ENCODE data around the gene COLEC12.

The COLEC12 gene

DNA sequence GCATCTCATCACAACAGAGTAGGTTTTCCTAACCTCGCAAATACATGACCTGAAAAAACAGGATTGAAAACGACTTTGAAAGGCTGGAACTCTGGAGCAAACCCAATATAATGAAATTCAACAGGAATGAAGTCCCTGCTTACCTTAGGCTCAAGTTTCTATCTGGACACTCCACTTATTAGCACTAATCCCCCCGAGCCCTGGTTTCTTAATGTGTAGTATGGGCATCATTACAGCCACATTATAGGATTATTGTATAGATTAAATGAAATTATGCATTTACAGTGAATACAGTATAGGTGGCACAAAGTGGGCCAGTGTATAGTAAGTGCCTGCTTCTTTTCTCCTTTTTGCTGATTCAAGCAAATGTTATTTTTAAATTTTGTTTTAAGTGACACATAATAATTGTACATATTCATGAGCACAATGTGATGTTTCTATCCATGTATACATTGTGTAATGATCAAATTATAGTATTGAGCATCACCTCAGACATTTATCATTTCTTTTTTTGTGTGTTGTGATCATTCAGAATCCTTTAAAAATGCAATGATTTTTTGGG lies 118.0 kb downstream of the COLEC12 start:
- no peak for DNase-seq

DNA sequence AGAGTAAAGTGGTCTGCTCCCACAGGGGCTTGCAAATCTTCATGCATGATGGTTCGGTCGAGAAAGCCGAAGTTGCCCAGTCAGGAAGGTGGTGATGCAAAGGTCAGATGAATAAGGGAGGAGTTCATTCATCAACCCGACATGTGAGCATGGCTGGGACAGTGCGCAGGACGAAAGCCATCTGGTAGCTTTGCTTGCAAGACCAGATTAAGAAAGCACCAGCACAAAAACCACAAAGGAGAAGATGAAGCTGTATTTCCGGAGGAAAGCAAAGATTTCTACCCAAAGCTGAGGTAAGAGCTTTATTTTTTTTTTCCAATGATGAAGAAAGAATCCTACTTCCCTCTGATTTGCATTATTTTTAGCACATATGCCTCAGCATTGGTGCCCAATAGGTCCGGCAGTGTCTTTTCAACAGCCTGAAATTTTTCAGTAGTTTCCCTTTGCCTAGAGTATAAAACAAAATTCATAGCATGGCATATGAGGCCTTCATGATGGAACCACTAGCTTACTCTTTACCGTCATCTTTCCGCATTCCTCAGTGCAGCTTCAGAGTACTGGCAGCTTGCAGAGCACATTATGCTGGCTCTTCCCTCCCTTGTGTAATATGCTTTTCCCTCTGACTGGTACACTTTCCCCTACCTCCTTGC lies 120.7 kb downstream of the COLEC12 start:
- no peak for DNase-seq

DNA sequence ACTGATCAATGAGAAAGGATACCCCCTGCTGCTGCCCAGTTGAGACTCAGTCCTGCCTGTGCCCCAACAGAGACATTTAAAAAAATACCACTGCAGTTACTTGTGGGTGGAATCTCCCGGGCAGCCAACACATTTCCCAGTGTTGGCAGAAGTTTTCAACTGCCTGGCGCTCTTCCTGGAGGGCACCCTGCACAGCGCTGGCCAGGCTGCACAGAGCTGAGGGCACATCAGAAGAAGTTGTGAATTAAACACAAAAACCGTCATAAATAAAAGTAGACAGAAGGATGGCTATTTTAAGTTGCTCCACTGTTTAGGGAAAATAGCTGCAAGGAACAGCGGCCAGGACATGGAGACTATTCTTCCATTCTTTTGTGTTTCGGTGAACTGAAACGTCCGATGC lies 122.4 kb downstream of the COLEC12 start:
- no peak for DNase-seq

DNA sequence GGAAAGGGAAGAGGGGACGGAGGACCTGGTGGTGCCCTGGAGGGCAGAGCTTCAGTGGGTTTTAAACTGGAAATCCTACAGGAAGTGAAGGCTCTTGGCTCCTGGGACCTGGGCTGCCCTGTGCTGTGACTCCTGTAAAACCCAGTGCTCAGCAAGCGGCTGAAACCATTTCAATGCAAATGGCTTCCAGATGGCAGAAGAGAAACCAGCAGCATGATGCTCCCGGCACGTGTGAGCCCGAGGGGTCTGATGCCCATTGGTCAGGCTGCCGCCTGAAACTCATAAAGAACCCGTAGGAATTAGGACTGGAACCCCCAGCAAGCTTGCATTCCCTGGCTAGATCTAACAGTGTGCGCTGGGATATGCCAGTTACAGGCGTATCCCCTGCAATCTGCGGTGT lies 123.4 kb downstream of the COLEC12 start:
- DNase-seq = no peak

DNA sequence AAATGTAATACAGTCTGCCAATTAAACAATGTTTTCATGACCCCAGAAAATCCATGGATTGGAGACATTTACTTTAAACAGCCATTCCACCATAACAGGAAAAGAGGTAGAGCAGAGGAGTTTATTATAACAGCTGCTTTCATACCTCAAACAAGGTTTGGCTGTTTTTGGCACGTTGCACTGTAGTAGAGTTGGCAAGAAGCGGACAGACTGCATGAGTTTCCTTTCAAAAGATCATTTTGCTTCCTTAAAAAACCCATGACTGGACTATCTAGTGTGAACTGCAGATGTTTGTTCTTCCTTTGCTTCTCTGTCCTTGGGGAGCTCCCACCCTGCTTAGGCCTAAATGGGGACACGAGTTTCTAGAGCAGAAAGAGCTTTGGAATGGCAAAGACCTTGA lies 124.2 kb downstream of the COLEC12 start:
- DNase-seq = no peak

DNA sequence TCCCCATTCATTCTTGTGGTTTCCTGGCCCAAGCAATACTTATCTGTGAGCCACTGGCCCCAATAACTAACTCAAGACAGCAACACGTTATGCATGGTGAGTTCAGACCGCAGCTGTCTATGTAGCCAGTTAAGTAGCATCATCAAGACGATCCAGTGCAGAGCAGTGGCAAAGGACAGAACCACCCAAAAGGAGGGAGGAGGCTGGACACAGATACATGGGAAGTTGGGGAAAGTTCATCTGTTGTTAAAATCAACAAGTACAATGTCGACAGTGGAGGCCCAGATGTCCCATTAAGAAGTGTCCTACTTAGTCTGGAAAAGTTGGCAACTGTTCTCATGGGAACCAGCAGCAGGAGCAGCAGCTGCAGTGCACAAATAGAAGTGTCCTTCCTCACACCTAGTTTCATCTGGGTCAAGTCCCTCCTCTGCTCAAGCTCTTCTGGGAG lies 125.8 kb downstream of the COLEC12 start:
- DNase-seq = no peak

DNA sequence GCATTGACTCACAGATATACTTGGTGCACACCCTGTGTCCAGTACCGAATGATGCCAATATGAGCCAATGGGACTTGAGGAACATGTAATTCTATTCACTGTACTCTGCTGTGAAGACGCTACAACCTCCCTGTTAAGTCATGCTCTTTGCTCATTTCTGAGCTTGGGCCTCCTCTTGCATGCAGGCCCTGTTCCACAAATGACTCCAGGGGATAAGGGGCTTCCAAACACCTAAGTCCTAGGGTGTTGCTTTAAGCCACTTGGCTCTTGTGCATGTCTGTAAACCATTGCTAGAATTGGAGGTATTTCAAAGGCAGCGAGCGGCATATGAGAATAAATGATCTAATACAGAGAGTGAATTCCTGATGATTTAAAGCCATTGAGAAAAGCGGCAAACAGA lies 126.7 kb downstream of the COLEC12 start:
- DNase-seq = no peak

DNA sequence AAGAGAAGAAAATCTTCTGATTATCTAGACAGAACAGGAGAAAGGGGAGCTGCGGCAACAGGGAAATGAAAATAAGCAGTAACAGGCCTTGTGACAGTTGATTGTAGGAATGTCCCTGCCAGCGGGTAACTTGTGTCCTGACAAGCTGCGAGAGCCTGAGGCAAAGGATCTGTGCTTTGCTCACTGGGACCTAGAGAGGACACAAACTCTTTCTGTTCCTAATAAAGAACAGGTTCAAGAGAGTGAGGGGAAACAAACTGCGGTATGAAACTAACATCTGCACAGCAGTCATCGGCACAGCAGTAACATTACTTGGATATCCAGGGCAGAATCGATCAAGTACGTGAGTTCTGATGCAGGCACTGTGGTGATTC lies 128.9 kb downstream of the COLEC12 start:
- DNase-seq = no peak

DNA sequence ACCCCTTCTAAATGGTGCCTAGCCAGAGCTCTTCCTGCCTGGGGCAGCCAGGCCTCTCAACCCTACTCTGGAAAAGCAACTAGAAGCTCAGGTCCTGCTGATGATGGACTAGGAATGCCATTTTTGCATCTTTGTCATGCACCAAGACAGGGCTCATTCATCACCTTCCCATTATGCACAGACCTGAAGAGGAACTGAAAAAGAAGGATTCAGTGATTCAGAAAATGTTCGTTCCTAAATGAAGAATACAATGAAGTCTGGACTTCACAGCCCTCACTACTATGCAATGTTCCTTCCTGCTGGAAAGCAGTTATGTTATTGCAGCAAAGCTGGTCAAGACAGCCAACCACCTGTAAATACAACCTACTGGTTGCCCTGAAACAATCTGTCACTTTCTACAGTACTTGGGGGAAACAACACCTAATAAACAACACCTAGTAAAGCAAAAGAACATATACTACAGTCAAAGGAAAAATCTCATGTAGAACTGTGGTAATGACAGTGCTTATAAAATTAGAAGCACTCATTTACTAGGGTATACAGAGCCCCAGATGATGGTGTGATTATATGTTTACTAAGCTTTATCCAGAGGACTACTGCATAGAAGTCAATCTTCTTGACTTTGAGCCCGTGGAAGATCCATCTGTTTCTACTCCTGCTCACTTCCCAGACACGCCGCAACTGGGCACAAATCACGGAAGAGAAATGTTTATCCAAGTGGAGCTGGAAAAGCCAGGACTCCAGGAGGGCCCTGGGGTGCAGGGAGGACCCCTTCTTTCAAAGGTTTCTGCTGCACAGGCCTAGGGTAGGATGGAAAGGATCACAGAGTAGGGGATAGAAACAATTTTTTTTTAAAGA lies 129.5 kb downstream of the COLEC12 start:
- no peak for DNase-seq

DNA sequence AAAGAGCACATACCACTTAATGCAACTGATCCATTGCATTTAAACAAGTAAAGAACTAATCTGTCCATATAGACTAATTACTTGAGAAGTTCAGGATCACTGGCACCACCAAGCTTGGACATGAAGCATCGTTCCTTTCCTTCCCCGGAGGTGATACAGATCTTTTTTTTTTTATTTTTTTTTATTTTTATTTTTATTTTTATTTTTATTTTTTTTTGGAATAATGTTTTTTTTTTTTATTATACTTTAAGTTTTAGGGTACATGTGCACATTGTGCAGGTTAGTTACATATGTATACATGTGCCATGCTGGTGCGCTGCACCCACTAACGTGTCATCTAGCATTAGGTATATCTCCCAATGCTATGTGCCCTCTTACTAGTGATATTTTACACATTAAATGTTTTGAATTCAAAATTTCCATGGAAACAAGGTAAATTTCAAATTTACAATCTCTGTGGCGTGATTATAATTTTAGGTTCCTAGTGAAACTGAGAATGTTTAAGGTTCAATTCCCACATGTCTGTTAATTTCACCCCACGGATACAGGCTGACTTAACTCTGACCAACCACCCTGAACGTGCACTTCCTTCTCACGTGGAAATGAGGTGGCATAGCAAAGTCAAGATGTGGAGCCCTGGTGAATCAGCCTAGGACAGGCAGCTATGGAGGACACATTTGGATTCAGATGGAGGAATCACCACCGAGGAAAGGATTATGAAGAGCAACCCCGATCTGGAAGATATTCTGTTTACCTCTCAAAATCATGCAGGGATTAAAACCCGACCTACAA lies 131.1 kb downstream of the COLEC12 start:
- no peak for DNase-seq

DNA sequence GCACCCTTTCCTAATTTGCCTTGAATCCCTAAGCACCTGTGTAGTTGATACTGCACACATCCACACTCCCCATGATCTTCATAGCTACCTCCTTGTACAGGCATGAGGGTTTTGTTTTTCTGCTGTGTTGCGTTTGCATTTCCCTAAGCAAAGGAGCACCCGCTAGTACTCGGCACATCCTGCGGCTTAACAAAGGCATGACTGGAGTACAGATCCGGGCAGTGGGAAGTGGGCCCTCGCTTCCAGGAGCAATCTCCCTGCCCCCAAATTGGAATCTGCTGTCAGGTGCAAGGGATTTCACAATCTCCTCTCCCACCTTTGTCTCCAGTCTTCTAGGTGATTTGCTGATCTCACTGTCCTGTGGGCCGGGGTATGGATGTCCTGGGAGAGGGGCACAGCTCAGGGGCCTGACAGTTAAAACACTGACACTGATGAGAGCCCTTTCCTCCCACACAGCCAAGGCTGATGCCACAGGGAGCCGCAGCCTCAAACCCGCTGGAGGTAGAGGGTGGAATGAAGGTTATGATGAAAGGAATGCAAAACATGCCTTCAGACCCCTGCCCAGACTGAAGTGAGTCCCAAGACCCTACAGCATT lies 133.9 kb downstream of the COLEC12 start:
- no peak for DNase-seq

DNA sequence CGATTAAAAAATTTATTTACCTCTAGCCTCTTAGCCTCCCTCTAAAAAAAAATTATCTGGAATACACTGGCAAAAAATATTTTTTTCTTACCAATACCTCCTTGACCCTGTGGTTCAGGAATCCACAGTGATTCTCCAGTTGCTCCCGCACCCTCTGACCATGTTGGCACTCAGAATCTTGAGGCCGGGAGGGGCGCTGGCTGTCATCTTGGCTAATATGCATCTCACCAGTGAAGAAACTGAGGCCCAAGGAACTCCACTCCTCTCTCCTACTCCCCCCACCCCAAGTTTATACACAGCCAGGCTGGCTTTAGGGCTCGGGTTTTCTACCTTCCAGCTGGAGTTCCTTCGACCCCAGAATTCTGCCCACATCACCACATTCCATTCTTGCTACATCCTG lies 134.8 kb downstream of the COLEC12 start:
- no peak for DNase-seq

DNA sequence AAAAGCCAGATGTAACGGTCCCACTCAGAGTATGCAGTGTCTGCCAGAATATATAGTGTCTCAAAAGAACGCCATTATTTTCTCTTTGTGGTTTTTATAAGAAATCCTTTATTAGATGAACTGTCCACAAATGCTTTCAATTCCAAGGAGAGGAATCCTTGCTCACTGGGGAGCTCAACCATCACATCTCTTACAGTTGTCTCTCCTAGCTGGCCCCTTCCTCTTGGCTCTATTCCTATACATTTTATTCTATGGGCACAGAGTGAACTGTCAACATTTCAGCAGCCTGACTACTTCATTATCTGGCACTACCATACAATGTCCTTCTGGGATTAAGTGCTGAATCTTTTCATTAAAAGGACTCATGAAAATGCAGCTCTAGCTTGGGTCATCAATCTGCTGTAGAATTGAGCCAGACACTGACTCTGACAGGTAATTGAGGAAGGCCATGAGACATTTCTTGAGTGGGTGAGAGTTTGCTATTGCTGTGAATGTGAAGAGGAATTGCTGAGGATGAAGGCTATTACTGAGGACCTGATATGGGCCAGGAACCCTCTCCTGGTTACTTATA lies 136.2 kb downstream of the COLEC12 start:
- no peak for DNase-seq

DNA sequence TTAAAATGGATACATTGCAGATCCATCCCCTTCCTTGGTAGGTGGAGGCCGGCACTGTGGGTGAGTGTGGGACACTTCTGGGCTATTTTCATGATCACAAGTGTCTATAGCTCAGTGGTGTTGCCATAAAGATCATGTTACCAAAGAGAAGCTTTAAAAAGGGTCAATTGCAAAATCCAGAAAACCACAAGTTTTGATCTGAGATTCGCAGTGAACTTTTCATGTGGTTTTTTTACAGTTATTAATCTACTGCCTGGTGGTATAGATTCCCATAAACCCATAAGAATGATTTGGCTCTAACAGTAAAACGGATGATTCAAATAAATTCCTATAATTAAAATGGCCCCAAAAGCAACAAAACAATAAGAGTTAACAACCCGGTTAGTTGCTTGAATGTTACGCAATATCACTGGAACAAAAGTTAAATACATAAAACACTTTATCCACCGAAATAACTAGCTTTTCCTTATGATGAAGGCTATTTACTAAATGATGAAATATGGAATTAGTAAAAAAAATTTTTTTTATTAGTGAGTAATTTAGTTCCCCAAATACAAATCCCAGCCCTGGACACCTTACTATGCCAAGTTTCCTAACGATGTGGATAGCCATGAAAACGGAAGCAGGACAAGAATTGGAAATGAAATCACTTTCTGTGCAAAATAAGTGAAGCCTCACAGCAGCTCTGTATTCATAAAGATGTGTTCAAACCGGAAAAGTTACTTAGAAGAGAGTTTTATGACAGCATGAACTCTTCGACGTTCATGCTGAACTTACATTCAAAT lies 137.0 kb downstream of the COLEC12 start:
- no peak for DNase-seq

DNA sequence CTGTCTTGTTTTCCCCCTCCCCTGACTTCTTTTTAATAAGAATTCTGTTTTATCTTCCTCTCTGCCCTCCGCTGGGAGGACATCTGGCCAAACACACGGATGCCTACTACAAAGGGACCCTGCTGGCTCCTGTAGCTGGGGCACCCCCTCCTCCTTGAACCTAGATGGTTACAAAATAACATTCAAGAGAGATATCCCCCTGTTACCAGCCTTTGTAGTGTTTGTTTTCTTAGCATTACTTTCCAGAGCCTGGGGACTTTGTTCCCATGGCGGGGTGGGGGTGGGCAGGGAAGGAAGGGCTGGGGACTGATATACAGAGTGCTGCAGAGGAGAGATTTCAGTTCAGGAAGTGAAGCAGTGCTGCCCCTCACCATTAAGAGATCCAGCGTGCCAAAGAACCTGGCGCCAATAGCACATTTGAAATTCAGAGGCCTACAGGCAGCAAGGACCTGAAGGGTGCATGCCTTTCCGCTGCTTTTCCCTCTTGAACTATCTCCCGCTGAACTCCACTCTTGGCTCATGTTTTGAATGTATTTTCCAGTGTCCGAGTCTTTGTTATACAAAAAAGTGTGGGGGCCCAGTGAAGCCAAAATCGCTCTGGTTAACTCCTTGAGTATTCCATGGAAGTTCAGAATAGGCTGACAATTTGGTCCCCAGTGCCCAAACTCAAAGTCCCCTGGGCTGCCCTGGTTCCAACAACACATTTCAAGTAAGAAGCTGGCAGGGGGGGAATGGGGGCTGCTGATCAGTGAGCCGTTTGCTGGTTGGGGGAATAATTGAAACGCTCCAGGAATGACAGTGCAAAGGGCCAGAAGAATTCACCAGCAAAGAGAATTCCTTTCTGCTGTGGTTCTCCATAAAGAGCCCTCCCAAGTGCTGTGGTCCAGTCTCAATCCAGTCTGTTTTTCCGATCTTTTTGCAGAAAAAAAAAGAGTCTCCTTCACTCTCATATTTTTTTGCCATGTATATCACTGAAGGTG lies 137.9 kb downstream of the COLEC12 start:
- DNase-seq = no peak

DNA sequence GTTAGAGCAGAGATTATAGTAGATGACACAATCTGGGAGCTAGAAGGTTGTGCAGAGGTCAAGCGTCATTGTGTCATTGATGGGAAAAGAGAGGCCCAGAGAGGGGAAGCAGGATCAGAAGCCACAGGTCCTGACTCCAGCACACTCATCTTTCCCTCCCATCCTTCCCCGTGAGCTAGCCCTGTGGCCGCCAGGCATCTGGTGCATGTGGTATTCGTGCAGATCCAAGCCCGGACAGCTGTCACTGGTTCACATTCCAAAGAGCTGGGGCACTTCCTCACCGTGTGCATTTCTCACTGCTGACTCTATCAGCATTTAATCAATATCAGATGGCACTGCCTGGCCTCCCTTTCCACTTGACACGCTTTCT lies 138.6 kb downstream of the COLEC12 start:
- no peak for DNase-seq

DNA sequence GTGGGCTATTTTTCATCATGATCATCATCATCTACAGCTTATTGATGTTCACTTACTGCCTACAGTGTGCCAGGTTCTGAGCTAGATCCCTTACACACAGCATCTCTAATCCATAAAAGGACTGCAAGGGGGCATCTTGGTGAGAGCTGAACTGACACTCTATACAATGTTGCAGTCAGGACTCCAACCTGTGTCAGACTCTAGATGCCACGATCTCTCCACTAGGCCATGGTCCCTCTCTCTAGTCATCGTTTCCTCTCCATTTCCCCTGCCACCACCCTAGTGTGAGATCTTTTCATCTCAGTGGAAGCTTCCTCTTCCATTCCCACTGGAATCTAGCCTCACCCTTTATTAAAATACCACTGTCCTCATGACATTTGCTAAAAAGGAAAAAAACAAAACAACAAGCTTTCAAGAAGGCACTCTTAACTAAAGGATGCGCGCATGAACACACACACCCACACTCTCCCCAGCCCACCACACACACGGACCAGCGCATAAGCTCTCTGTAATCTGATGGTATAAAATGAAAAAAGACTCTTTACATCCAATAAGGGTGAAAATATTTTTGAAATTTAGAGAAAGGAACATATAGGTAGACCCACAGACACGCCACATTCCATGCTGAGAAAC lies 139.3 kb downstream of the COLEC12 start:
- no peak for DNase-seq

DNA sequence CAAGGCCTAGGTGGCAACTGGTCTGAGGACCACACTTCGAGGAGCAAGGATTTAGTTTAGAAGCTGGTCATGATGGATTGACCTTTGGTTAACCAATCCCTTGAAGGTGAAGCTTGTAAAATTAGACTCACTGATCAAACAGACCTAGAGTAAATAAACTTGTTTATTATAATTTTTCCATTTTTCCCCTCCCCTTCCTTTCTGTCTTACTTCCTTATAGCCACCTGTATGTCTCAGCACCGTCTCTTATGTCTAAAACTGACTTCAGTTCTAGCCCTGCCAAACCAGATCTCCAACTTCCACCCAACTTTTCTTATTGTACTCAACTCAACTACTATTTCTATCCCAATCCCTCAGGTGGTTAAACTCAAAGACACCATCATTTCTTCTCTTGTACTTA lies 139.8 kb downstream of the COLEC12 start:
- DNase-seq = no peak

DNA sequence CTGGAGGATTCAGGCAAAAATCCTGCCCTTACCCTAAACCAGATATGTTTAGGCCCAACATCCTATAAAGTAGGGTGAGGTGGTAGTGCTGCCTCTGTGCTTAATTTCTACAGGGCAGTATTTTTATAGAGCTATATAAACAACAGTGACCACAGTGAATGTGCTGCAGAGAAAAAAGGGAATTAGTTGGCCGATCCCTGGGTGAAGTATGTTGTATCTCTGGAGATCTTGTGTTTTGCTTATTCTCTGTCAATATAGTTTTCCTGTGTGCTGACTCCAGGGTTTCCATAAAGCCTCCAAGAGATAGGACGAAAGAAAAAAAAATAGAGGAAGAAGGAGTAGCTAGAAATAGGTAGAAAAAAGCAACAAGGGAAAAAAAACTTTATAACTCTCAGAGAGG lies 143.7 kb downstream of the COLEC12 start:
- DNase-seq = no peak

DNA sequence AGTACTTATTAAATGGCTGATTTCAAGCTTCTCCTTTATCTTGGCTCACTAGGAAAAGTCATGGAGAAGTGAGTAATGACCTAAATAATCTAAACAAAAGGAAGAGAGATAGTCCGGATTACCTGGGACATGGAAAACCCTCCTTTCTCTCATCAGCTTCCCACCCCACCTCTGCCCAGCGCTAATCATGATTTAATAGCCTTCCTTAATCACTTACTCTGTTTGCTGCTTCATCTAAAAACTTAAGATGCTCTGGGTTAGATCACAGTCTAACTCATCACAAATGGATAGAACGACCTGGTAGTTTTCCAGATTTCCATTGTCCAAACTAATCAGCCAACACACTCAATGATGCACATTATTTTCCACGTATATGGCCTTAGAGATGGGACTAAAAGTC lies 144.8 kb downstream of the COLEC12 start:
- no peak for DNase-seq

Measured in activated CD8-positive, alpha-beta memory T cell treated with anti-CD3 and anti-CD28 coated beads, Interleukin-2, amount 50 U/mL, for 4 hours (primary cell).